ENCODE measurements around the gene SEMA4B.
"Not testable (repeated sequence)": the region's sequence is repeated elsewhere in the genome, so short reads cannot be mapped to it uniquely, and the experiment has no call there.

The SEMA4B gene

GRCh38 chr15:90249203-90249863 is 48.2 kb downstream of the SEMA4B start, which contains the start of gene TTLL13:
Gene TTLL13 (plus strand): TSS chr15:90249556. CDS start chr15:90250631, 1,075 bp downstream.
- peak; percentile 36 to 70 for DNase-seq (ENCODE audit: low read depth in 1 of 2, low spot score in 1 of 2)

GRCh38 chr15:90257776-90258175 is 56.6 kb downstream of the SEMA4B start:
- no peak for DNase-seq (ENCODE audit: low read depth in 1 of 2, low spot score in 1 of 2)

- DNase-seq (ENCODE audit: low read depth in 1 of 2, low spot score in 1 of 2), result no peak
Measured at GRCh38 chr15:90259524-90259923, 58.4 kb downstream of the SEMA4B start.

GRCh38 chr15:90260731-90261130 is 59.6 kb downstream of the SEMA4B start:
- not testable (repeated sequence) for DNase-seq (ENCODE audit: low read depth in 1 of 2, low spot score in 1 of 2)

GRCh38 chr15:90261811-90262210 is 60.7 kb downstream of the SEMA4B start:
- no peak for DNase-seq (ENCODE audit: low read depth in 1 of 2, low spot score in 1 of 2)

- DNase-seq (ENCODE audit: low read depth in 1 of 2, low spot score in 1 of 2), result no peak
Measured at GRCh38 chr15:90262426-90262825, 61.3 kb downstream of the SEMA4B start.

GRCh38 chr15:90264671-90265070 is 63.5 kb downstream of the SEMA4B start:
- DNase-seq (ENCODE audit: low read depth in 1 of 2, low spot score in 1 of 2), result no peak

- peak; percentile 77 to 85 for DNase-seq (ENCODE audit: low read depth in 1 of 2, low spot score in 1 of 2)
Measured at GRCh38 chr15:90265271-90266060, 64.3 kb downstream of the SEMA4B start, which contains the start of gene NGRN. Gene NGRN (plus strand): TSS chr15:90265672. CDS start chr15:90265713, 41 bp downstream.

- DNase-seq (ENCODE audit: low read depth in 1 of 2, low spot score in 1 of 2), result peak; percentile 5 to 24
Measured at GRCh38 chr15:90266061-90266431, 64.9 kb downstream of the SEMA4B start.

GRCh38 chr15:90266485-90266884 is 65.4 kb downstream of the SEMA4B start:
- no peak for DNase-seq (ENCODE audit: low read depth in 1 of 2, low spot score in 1 of 2)

- no peak for DNase-seq (ENCODE audit: low read depth in 1 of 2, low spot score in 1 of 2)
Measured at GRCh38 chr15:90268415-90268814, 67.3 kb downstream of the SEMA4B start.

- no peak for DNase-seq (ENCODE audit: low read depth in 1 of 2, low spot score in 1 of 2)
Measured at GRCh38 chr15:90270502-90271150, 69.5 kb downstream of the SEMA4B start.

- no peak for DNase-seq (ENCODE audit: low read depth in 1 of 2, low spot score in 1 of 2)
Measured at GRCh38 chr15:90271459-90272166, 70.5 kb downstream of the SEMA4B start.

GRCh38 chr15:90278467-90278866 is 77.3 kb downstream of the SEMA4B start:
- DNase-seq (ENCODE audit: low read depth in 1 of 2, low spot score in 1 of 2), result not testable (repeated sequence)
